K562 (cell line): ENCODE measurements around the gene FAM89B.

Experiments used
- EZH2 ChIP-seq: IDR thresholded peaks from 2 replicates; pipeline ENCODE4 v1.6.1; 2012; ENCODE audit warnings: low read depth, mild to moderate bottlenecking, inconsistent platforms, low read length, borderline replicate concordance
- GABPB2 ChIP-seq: fragments of 250-450 bp; sonication (Bioruptor Pico); conservative IDR thresholded peaks from 2 replicates; pipeline ENCODE4 v1.5.1; 2021; ENCODE audit warnings: mild to moderate bottlenecking

- TF ChIP-seq GABPB2 (CRISPR knock-in tag) (no peak), EZH2 (no peak)
Measured at GRCh38 chr11:65539744-65540289, 32.5 kb upstream of the FAM89B start.
